Aorta (tissue), 5 donors: ENCODE measurements around the gene MYO1A. TPM values are rescaled to one million over a fixed set of nuclear protein-coding genes. Genes with fewer than 3 reads are reported as not detected.
A peak's percentile ranks its signal among the peaks of the same experiment; 100 is the strongest.

Experiments
- ATAC-seq: fragments of 200-7000 bp; cut with Tn5 transposase; one replicate; pipeline ENCODE4 v1.9.1; 2022; ENCODE audit warnings: moderate library complexity; ENCODE audit not compliant: low FRiP score
- DNase-seq, 2 donors: peaks; one replicate each; pipeline ENCODE4 v3.0.0-alpha.2; 2020
- H3K27ac ChIP-seq, 2 donors: one replicate each; pipeline ENCODE4 v1.5.1; 2013; ENCODE audit warnings: low read length in 2 of 2, mild to moderate bottlenecking in 2 of 2, moderate library complexity in 2 of 2, control low read depth in 1 of 2, inconsistent platforms in 1 of 2, low read depth in 1 of 2
- H3K27me3 ChIP-seq, 2 donors: one replicate each; pipeline ENCODE4 v1.6.1; 2013; ENCODE audit warnings: control low read depth in 1 of 2, low read length in 1 of 2, mild to moderate bottlenecking in 1 of 2, moderate library complexity in 1 of 2; ENCODE audit not compliant: insufficient read depth in 2 of 2, control insufficient read depth in 1 of 2
- H3K36me3 ChIP-seq, 2 donors: one replicate each; pipeline ENCODE4 v1.6.1; 2013; ENCODE audit warnings: control low read depth in 1 of 2, low read length in 1 of 2, mild to moderate bottlenecking in 1 of 2; ENCODE audit not compliant: insufficient read depth in 2 of 2, control insufficient read depth in 1 of 2
- H3K4me1 ChIP-seq, 2 donors: one replicate each; pipeline ENCODE4 v1.6.1; 2013; ENCODE audit warnings: low read length in 2 of 2, control low read depth in 1 of 2, mild to moderate bottlenecking in 1 of 2, moderate library complexity in 1 of 2; ENCODE audit not compliant: insufficient read depth in 2 of 2, control insufficient read depth in 1 of 2
- H3K4me3 ChIP-seq, 2 donors: one replicate each; pipeline ENCODE4 v1.5.1; 2013; ENCODE audit warnings: low read length in 2 of 2, control low read depth in 1 of 2, mild to moderate bottlenecking in 1 of 2
- H3K9me3 ChIP-seq: one replicate; pipeline ENCODE4 v1.6.1; 2013; ENCODE audit warnings: mild to moderate bottlenecking, low read length; ENCODE audit not compliant: control insufficient read depth
- WGBS, 2 donors: extraction: QIAGEN DNeasy Blood & Tissue Kit; methylation state at CpG; one replicate each; pipeline ENCODE4 v1.1.7; 2013; 5-methylcytosine and 5-hydroxymethylcytosine counted together
- intact Hi-C, 2 donors: fragments of 100-400 bp; cut with DNase I; formaldehyde crosslinking; loops; one replicate each; pipeline versions ENCODE4 v1.14.2 to v1.15.0; 2022
- polyA plus RNA-seq, 2 donors: library from polyadenylated mRNA; stranded (reverse); fragments of 200-250 nt; gene quantifications; one replicate each; pipeline ENCODE4 v1.2.3, GENCODE V29; 2013
- total RNA-seq, 2 donors: library from RNA; stranded (reverse); fragmentation: NEBNext Ultra II Directional; extraction: Animal tissue kit (Norgen Biotek cat#: 25700); gene quantifications; one replicate each; pipeline ENCODE4 v1.2.1, GENCODE V29; 2021
- donor health status: healthy with polysubstance abuse.
- donor health status: Bipolar disorder and iron deficiency.
- donor health status: DM: no; HTN: no; CAD: no.
- donor health status: DM: no; HTN: no; CAD: no.
- donor health status: DM: yes; HTN: yes; CAD: no.

The MYO1A gene
- total and polyA plus RNA-seq, 4 donors: 0.05 to 77.4 (median 1.0) TPM

GRCh38 chr12:57009949-57010626 lies 39.8 kb downstream of the MYO1A start:
- Histone ChIP-seq H3K4me3 (no peak overlapping the region), H3K9me3 (no peaks in the 10 kb centered on the region), H3K27ac (no peak overlapping the region), H3K36me3 (no peaks in the 10 kb centered on the region), H3K27me3 (no peaks in the 10 kb centered on the region), H3K4me1 (no peaks in the 10 kb centered on the region)
- 82 to 88% methylated on average over 5 of the region's 5 CpGs for WGBS, 2 donors
- ATAC-seq: no peak
- DNase-seq: no peak
- intact Hi-C loops: loop anchor here in 1 of 2 donors (5.0 kb wide), 2 partner anchors 52 to 102 kb away; partner anchors contain the start of gene STAT6

- Histone ChIP-seq H3K36me3 (peaks cover 0 to 2% of the 10 kb centered on the region in 2 donors), H3K27ac (no peak overlapping the region), H3K4me3 (no peak overlapping the region), H3K9me3 (no peaks in the 10 kb centered on the region), H3K27me3 (no peaks in the 10 kb centered on the region), H3K4me1 (no peaks in the 10 kb centered on the region)
- DNase-seq (no peak), ATAC-seq (no peak)
- intact Hi-C loops: loop anchor here in 1 of 2 donors (5.0 kb wide), 2 partner anchors 54 to 104 kb away; partner anchors contain the start of gene STAT6
Observed at GRCh38 chr12:57008178-57008577, 41.8 kb downstream of the MYO1A start.

GRCh38 chr12:57006809-57007475 lies 43.0 kb downstream of the MYO1A start:
- DNase-seq: no peak
- no peaks in the 10 kb centered on the region for H3K9me3 ChIP-seq
- 60 to 63% methylated on average over 10 of the region's 10 CpGs for WGBS, 2 donors
- intact Hi-C loops: loop anchor here in 1 of 2 donors (5.0 kb wide), 2 partner anchors 55 to 105 kb away; partner anchors contain the start of gene STAT6
- no peak for ATAC-seq
- H3K27ac ChIP-seq: no peak overlapping the region
- peaks cover 0 to 3% of the 10 kb centered on the region in 2 donors for H3K36me3 ChIP-seq
- H3K4me1 ChIP-seq: no peaks in the 10 kb centered on the region
- no peaks in the 10 kb centered on the region for H3K27me3 ChIP-seq
- peak overlapping the region in 1 of 2 donors; percentile 83 for H3K4me3 ChIP-seq

GRCh38 chr12:57005980-57006808 lies 43.7 kb downstream of the MYO1A start, which contains the start of gene ZBTB39:
Gene ZBTB39, minus strand, starts transcription at chr12:57006546. Its CDS starts 1,629 bp downstream, at chr12:57004917.
- intact Hi-C loops: loop anchor here in 1 of 2 donors (5.0 kb wide), 2 partner anchors 56 to 106 kb away; partner anchors contain the start of gene STAT6
- ATAC-seq (peak; percentile 80), DNase-seq (peak; percentile 62 to 86)
- Histone ChIP-seq H3K4me3 (peak within 1 kb of the TSS; percentile 83 to 96), H3K36me3 (peaks cover 0 to 3% of the 10 kb centered on the region in 2 donors), H3K9me3 (no peaks in the 10 kb centered on the region), H3K27ac (peak within 1 kb of the TSS in 1 of 2 donors; percentile 8), H3K27me3 (no peaks in the 10 kb centered on the region), H3K4me1 (no peaks in the 10 kb centered on the region)
- WGBS, 2 donors: 0 to 1% methylated on average over 56 to 94 of the region's 94 CpGs

- peaks cover 0 to 3% of the 10 kb centered on the region in 2 donors for H3K36me3 ChIP-seq
- H3K27me3 ChIP-seq: no peaks in the 10 kb centered on the region
- H3K4me1 ChIP-seq: no peaks in the 10 kb centered on the region
- intact Hi-C loops: loop anchor here in 1 of 2 donors (5.0 kb wide), 2 partner anchors 58 to 108 kb away; partner anchors contain the start of gene STAT6
- H3K4me3 ChIP-seq: no peak overlapping the region
- H3K9me3 ChIP-seq: no peaks in the 10 kb centered on the region
- ATAC-seq (no peak), DNase-seq (no peak)
- no peak overlapping the region for H3K27ac ChIP-seq
- 77 to 80% methylated on average over 6 of the region's 6 CpGs for WGBS, 2 donors
Observed at GRCh38 chr12:57004651-57005050, 45.3 kb downstream of the MYO1A start.

- Histone ChIP-seq H3K4me3 (no peak overlapping the region), H3K9me3 (no peaks in the 10 kb centered on the region), H3K4me1 (no peaks in the 10 kb centered on the region), H3K27ac (no peak overlapping the region), H3K27me3 (no peaks in the 10 kb centered on the region), H3K36me3 (peaks cover 0 to 3% of the 10 kb centered on the region in 2 donors)
- intact Hi-C loops: no loop called here
- DNase-seq (no peak), ATAC-seq (no peak)
- WGBS, 2 donors: 92 to 95% methylated on average over 13 of the region's 13 CpGs
Observed at GRCh38 chr12:57003395-57003794, 46.5 kb downstream of the MYO1A start.

GRCh38 chr12:57001448-57001906 lies 48.5 kb downstream of the MYO1A start:
- Histone ChIP-seq H3K27me3 (no peaks in the 10 kb centered on the region), H3K27ac (no peak overlapping the region), H3K4me3 (no peak overlapping the region), H3K4me1 (no peaks in the 10 kb centered on the region), H3K9me3 (no peaks in the 10 kb centered on the region), H3K36me3 (peaks cover 0 to 5% of the 10 kb centered on the region in 2 donors)
- WGBS, 2 donors: 29 to 34% methylated on average over 13 of the region's 13 CpGs
- intact Hi-C loops: no loop called here
- DNase-seq (peak; percentile 69 to 82), ATAC-seq (no peak)

- DNase-seq (no peak), ATAC-seq (no peak)
- H3K27me3 ChIP-seq: no peaks in the 10 kb centered on the region
- H3K27ac ChIP-seq: no peak overlapping the region
- peaks cover 0 to 5% of the 10 kb centered on the region in 2 donors for H3K36me3 ChIP-seq
- H3K9me3 ChIP-seq: no peaks in the 10 kb centered on the region
- no peaks in the 10 kb centered on the region for H3K4me1 ChIP-seq
- no peak overlapping the region for H3K4me3 ChIP-seq
- 61 to 68% methylated on average over 1 of the region's 1 CpG for WGBS, 2 donors
- intact Hi-C loops: no loop called here
Observed at GRCh38 chr12:57000393-57000792, 49.5 kb downstream of the MYO1A start.
